Esophagus mucosa (tissue), 1 donor: ENCODE results near the gene HRH4. TPM values are rescaled to one million over a fixed set of nuclear protein-coding genes. Genes with fewer than 3 reads are reported as not detected.

Source experiments
- ATAC-seq: fragments of 200-7000 bp; cut with Tn5 transposase; one replicate; pipeline ENCODE4 v1.9.1; 2020
- total RNA-seq: library from RNA; stranded (reverse); gene quantifications from one replicate; pipeline ENCODE4 v1.2.4, GENCODE V29; 2023
- donor health status: DM: yes; HTN: yes; CAD: no.

The HRH4 gene, protein sequence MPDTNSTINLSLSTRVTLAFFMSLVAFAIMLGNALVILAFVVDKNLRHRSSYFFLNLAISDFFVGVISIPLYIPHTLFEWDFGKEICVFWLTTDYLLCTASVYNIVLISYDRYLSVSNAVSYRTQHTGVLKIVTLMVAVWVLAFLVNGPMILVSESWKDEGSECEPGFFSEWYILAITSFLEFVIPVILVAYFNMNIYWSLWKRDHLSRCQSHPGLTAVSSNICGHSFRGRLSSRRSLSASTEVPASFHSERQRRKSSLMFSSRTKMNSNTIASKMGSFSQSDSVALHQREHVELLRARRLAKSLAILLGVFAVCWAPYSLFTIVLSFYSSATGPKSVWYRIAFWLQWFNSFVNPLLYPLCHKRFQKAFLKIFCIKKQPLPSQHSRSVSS
- 0.28 TPM for total RNA-seq

DNA sequence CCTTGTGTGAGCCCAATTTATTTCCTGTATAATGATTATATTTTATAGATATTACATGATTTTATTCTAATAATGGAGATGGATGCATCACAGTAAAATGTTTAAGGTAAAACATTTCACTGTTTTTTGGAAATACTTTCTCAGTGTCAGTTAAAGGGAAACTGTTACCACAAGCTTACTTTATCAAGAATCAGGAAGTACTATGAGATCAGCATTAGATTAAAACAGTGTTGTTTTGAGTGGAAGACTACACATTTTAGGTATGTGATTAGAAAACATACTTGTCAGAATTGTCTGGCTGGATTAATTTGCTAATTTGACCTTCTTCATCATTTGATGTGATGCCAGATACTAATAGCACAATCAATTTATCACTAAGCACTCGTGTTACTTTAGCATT, at the start of gene HRH4:
Gene HRH4 (plus strand): TSS at position 250 of the 400 bp plus-strand sequence. CDS start 92 bp downstream, at position 342.
- ATAC-seq = no peak

DNA sequence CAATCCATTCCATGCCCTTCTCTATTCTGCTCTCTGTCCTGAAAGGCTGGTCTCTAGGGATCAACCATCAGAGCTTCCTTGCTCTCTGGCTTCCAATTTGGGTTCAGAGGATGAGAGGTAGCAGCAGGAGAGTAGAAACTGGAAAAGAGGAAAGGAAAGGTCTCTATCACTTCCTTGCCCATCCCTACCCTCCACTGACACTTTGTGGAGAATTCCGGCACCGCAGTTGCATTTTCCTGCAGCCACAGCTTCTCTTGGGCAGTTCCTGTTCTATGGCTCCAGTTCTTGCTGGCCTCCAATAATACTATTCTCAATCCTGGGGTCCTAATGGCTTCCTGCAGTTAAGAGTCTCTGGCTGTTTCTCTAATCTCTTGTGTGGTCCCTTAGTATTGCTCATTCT, 47.3 kb upstream of the HRH4 start:
- no peak for ATAC-seq

DNA sequence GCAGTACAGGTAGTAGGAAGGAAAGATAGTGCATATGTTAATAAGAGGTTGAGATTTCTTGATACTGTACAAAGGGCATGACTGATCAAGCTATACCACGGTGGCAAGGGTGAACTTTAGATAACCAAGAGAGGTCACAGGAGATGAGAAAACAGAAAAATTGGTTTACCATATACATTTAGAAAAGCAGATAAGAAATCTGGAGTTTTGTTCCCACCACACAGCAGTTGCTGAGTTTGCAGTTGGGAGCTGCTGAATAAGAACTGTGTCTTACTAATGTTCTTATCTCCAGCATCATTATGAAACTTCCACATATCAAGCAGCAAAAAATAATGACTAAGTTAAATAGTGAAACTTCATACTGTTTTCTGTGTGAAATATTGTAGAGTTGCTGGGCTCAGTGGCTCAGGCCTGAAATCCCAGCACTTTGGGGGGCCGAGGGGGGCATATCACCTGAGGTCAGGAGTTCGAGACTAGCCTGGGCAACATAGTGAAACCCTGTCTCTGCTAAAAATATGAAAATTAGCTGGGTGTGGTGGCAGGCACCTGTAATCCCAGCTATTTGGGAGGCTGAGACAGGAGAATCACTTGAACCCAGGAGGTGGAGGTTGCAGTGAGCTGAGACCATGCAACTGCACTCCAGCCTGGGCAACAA, 46.0 kb upstream of the HRH4 start:
- no peak for ATAC-seq

DNA sequence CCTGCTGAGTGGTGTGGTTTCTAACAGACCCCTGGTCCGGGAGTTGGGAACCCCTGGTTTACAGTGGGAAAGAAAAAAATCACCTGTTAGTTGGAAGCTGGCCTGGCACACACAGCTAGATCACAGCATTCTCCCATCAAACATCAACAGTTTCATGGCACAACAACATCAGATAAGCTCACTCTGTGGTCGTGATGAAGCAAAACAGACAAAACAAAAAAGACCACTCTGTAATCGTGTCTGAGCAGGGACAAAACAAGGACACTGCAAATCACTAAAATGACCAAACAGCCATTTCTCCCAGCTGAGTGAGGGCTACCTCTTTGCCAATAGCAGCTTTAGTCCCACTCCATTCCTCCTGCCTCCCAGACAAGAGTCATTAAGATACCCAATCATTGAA, 43.0 kb upstream of the HRH4 start:
- ATAC-seq = no peak

DNA sequence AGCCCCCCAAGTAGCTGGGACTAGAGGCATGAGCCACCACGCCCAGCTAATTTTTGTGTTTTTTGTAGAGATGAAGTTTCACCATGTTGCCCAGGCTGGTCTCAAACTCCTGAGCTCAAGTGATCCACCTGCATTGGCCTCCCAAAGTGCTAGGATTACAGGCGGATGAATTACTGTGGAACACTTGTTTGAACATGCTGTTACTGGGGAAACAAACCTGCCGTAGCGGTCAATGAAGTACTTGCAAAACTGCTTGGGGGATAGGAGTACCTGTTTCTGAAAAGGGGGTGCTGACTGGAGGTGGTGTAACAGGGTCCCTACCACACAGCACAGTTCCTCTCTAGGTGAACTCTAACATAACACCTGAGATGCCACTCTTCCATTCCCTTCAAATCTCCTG, 39.9 kb upstream of the HRH4 start:
- no peak for ATAC-seq

DNA sequence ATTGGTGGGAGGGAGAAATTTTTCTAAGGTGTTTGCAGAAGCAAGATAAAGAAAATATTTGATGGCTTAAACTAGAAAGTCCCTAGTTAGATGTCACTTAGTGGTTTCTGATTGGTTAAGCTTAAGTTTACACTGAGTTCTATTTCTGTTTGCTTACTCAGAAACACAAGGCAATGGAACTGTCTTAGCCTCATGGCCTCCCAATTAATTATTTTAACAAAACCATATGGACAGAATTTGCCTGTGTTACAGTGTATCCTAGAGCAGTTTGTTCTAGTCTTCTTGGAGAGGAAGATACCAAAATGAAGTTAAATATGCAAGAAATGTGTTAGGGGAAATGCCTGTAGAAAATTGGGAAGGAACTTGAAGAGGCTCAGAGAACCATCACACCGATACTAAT, 38.6 kb upstream of the HRH4 start:
- no peak for ATAC-seq

DNA sequence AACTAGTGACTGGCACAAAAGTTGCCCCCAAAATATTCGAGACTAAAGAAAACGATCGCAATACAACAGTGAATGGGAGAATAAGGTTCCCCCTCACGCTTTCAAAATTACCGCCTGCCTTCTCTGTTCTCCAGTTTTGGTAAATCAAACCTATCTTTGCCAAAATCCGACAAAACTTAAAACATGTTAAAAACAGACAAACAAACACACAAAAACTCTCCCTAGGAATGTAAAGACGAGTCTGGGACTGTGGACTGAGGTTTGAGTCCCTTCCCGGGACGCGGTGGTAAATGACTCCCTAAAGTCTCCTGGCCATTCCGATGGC, 34.4 kb upstream of the HRH4 start:
- ATAC-seq = no peak

DNA sequence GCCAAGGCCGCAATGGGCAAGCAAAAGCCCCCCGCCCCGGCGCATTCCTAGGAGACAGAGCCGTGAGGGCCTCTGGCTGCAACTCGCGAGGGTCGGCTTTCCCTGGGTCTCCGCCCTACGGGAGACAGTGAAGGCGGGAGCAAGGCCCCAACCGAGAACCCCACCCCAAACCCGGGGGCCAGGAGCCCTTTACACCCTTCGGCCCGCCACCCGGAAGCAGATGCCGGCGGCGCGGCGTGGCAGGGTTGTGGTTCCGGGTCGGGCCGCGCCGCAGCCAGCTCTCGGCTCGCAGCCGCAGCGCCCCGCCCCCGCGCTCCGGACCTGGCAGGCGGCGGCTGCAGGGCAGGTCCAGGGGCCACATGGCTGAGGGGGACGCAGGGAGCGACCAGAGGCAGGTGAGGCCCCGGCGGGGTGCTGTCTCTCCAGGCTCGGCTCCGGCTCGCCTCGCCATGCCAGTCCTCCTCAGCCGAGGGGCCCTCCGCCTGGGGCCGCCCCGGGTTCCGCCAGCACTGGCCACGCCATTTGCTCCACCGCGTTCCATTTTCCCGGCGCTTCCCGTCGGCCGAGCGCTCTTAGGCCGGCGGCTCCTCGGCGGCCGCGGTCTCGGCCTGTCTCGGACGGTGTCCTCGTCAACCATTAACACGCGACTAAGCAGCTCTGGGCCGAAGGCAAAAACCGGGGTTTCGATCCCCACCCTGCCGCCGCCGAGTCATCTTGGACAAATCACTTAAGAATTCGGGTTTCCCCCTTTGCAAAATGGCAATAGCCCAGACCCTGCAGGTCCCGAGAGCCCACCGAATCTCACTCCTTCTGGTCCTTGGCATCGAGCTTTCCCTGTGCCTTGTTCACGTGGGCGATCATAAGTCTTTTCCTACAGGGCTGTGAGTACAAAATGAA, 33.8 kb upstream of the HRH4 start, which contains the start of gene IMPACT:
Gene IMPACT (plus strand): TSS at position 273 of the 897 bp plus-strand sequence. CDS start 87 bp downstream, at position 360.
- peak; percentile 95 for ATAC-seq

DNA sequence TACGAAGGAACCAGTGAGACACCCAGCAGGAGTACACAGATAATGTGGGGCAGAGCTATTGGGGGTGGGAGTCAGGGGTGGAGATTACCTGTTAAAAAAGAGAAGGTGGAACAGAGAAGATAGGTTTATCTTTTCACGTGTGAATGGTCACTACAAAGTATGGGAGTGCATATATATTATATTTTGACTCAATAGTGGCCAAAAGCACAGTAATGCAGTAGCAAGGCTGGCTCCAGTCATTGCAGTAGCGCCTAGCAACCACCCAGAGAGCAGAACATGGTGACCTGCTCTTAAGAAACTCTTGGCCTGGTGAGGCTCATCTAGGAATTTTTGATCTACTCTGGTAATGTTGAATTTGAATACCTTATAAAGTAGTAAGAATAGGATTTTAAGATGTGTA, 33.0 kb upstream of the HRH4 start:
- no peak for ATAC-seq

DNA sequence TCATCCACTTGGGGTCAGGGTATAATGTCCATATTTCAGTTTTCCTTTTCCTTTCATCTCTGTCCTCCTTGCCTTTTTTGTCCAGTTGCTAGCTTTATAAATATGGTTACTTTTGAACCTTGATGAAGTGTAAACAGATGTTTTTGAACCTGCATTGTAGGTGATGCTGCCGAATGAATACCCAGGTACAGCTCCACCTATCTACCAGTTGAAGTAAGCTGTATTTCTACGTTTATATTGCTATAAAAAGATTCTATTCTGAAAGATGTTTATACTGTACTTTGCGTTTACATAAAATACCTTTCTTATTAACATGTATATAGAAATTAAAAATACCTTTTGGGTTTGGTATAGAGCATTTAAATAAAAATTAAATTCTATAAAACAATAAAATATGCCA, 31.7 kb upstream of the HRH4 start:
- no peak for ATAC-seq

DNA sequence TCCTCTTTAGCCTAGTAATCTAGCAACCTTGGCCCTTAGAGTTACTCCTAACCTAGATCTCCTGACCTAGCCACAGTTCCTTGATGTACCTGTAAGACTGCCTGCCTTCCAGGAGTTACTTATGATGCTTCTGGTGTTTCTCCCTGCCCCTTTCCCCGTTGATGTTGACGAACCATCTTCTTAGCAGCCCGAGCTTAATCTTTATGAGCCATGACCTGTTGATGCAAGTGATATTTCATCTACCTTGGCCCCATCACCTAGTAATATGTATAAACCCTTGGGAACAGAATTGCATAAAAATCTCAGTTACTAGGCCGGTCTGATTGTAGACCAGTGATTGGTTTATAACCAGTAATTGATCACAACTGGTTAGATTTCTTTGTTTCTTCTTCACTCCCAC, 31.2 kb upstream of the HRH4 start:
- no peak for ATAC-seq

DNA sequence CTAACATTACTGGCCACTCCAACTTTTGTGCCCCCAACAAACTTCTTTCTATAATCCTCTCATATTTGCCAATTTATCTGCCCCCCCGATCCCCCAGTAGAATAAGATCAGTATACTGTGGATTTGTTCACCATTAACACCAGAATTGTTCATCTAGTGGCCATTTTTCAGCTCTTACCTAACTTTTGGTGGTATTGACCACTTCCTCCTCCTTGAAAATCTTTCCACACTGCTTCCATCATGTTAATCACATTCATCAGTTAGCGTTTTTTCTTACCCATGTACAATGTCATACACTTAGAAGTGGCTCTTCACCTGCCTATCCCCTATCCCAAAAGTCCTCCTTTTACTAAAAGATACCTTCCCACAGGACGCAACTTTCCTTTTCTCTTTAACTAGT, 27.8 kb upstream of the HRH4 start:
- ATAC-seq = no peak

DNA sequence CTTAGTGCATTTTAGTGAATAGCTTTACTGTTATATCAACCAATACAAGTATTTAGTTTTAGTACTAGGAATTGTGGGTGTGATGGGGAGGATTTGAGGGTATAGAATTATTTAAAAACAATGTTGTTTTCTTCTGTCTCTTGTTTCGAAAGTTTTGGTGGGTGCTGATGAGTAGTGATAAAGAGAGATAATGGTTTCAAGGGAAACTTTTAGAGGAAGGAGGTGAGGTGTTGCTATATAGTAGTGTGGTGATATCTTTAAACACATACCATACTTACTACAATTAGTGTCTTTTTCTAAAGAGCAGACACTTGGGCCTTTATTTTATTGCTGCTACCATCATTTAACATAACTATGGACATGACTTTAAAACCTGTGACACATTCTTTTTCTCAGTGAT, 23.5 kb upstream of the HRH4 start:
- no peak for ATAC-seq

DNA sequence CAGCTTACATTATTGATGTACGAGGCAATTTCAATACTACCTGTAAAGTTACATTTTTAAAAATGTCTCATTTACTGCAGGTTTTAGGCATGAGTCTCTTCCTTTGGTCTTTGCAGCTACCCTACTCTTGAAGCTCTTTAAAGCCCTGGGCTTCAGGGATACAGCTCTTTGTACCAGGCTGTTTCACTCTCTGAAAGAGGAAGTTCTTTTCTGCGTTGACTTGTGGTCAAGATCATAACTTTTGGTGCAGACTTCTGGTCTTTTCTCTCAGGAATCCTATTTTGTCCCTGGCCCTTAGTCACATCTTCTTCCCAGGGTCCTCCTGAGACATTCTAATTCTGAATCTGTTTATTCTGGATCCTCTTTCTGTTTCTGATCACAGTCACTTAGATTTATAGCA, 16.6 kb upstream of the HRH4 start:
- no peak for ATAC-seq

DNA sequence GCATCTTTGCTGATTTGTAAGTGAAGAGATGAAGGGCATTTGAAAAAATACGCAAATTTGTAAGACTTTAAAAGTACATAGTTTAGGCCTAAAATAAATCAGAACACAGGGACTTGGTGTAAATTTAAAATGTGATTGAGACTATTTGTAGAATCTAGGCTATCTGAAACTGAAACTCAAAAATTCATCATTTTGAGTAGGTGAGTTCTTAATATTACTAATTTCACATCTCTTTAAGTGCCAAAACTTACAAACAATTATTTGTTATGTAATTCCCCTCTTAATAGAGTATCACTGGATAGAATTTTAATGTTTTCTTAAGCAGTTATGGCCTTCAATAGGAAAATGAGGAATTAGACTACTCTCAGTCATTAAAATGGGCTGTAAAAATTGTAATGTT, 14.0 kb upstream of the HRH4 start:
- no peak for ATAC-seq

DNA sequence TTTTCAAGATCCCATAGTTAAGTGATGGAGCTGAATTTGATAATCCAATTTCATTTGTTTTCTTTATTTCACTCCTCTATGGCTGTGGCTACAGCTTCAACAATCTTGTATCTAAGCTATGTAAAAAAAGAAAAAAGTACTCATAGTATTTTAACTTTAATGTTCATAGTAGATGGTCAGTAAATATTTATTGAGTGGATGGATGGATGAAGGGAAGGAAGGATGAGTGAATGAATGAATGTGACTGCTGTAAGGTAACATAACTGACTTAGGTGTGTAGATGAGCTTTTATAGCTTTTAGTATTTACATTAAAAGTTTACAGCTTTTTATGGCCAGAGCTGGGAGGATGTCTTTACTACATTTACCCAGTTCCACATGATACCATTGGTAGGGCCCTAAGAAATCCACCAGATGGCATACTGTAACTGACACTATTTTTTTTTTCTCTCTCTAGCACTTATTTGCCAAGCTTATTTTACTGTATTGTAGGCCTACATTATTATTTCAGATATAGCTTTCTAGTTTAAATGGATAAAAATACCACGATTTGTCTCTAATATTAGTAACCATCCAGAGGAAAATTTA, 13.4 kb upstream of the HRH4 start:
- ATAC-seq = no peak

DNA sequence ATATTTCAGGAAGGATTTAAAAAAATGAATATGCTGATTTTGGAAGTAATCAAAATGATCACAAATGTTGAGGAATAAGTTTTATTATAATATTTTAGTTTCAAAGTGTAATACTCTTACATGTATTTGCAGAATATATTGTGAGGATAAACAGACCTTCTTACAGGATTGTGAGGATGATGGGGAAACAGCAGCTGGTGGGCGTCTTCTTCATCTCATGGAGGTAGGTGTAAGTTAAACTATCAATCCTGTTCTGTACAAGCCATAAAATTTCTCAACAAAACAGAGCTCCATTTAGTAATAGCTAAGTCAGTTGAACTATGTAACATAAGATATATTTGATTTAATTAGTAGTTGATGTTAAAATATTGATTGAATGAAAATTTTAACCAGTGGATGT, 12.5 kb upstream of the HRH4 start:
- ATAC-seq = no peak

DNA sequence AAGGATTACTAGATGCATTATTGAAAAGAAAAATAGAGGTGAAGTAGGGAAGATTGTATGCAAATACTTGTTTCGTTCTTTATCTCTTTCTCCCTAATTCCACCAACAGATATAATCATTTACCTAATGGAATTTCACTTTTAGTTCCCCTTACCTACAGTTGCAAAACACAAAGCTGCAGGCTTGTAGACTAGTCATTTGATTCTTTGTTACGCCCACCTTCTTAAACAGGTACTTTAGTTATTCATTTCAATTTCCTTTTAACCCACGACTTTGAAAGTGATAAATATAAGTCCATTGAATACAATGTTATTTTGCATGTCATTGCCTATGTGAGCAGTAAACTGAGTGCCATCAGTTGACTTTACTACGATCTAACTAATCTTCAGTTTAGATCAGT, 3.9 kb upstream of the HRH4 start:
- no peak for ATAC-seq

DNA sequence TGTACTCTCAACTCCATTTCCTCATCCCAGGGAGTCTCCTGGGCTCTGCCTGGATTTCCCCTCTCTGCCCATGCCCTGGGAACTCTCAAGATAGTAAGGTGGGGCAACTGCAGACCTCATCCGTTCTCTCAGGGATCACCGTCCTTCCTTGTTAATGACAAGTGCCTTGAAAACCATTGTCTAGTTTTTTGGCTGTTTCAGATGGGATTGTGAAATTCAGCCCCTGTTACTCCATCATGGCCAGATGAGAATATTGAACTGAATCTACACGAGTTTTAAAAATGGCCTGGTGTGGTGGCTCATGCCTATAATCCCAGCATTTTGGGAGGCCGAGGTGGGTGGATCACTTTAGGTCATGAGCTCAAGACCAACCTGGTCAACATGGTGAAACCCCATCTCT, 665 bp upstream of the HRH4 start:
- ATAC-seq = no peak

DNA sequence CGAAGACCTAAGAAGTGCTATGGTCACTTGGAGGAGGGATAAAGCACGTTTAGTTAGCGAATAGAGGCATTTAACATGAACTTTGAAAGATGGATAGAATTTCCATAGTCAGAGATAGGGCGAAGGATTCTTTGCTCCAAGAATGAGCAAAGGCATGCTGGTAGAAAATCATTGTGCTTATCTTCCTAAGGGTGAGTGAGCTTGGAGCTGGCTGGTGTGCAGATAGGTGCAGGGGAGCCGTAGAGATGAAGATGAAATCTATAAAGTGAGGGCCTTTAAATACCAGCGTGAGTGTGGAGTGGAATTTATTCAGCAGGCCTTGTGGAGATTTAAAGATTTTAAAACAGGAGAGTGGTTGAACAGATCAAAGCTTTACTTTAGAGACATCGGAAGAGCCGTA, 1.6 kb downstream of the HRH4 start:
- ATAC-seq = no peak

DNA sequence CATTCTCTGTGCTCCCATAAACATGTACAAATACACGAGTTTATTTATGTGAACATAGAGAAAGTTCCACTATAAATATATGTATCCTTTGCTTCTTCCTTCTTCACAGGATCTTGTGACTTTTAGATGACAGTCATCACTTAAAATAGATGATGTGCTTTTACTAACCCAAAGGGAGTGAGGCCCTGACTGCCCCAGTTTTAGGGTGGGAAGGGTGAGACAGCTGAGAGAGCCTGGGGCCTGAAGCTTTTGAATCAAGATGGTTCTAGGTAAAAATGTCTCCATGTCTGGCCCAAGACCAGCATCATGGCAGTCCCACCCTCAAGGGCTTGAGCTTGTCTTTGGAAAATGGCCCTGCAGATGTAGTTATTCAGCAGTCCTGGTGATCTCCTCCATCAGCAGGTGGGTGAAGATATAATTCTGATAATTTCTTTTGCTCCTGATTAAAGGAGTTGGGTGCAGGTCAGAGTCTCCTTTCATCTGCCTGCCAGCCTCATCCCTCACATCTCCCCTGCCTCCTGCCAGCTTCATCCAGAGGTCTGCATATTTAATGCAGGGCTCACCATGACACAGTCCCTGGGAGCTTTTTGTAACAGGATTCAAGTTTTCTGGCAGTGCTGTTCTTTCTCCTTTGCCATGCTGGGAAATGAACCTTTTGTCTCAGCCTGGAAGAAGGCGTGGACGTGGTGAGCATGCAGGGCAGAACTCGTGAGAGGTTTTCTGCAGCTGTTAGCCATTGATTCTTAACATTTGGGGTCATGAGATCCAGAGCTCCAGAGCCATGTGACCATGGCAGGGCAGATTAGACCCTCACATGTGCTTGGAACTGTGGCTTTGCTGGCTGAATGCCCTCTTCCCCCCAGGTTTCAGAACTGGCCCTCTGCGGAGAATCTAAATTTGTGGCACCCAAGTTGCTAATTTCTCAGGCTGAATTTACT, 2.7 kb downstream of the HRH4 start:
- ATAC-seq = no peak

DNA sequence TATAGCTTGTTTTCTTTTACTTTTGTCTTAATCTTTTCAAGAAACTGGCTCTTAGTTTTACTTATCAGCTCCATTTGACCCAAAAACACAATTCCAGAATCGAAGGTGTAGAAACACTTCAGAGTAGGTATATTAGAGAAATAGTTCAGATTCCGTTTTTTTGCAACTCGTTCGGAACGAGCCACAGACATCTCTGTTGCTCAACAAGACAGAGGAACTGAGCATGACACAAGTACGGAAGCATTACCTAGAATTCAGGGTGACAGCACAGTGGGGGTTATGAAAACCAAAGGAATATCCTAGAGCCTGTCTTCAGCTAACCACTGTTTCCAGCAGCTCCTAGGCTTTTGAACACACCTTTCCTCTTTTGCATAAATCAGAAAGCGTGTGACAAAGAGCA, 5.0 kb downstream of the HRH4 start:
- no peak for ATAC-seq
